Measurements from ENCODE around the gene IFNGR1.

Gene IFNGR1

GRCh38 chr6:137248702-137249101 is 29.5 kb upstream of the IFNGR1 start:
- no peak overlapping the region for H3K4me3 ChIP-seq
- TF ChIP-seq CTCF (IDR thresholded peaks at IDR 0.05) = no peak
- no peak overlapping the region for H3K27ac ChIP-seq
- DNase-seq (ENCODE audit: low spot score) = no peak

GRCh38 chr6:137247724-137248123 is 28.5 kb upstream of the IFNGR1 start:
- Histone ChIP-seq H3K4me3 (no peak overlapping the region), H3K27ac (no peak overlapping the region)
- DNase-seq (ENCODE audit: low spot score) = no peak
- TF ChIP-seq CTCF (IDR thresholded peaks at IDR 0.05) = no peak

GRCh38 chr6:137246791-137247202 is 27.6 kb upstream of the IFNGR1 start:
- Histone ChIP-seq H3K4me3 (no peak overlapping the region), H3K27ac (no peak overlapping the region)
- TF ChIP-seq CTCF (IDR thresholded peaks at IDR 0.05) = no peak
- DNase-seq (ENCODE audit: low spot score) = no peak

- Histone ChIP-seq H3K4me3 (no peak overlapping the region), H3K27ac (no peak overlapping the region)
- TF ChIP-seq CTCF (IDR thresholded peaks at IDR 0.05) = no peak
- DNase-seq (ENCODE audit: low spot score) = no peak
Measured at GRCh38 chr6:137246164-137246563, 27.0 kb upstream of the IFNGR1 start.

- DNase-seq (ENCODE audit: low spot score) = no peak
- Histone ChIP-seq H3K4me3 (no peak overlapping the region), H3K27ac (peak overlapping the region in 1 of 2 donors; percentile 10)
- TF ChIP-seq CTCF (IDR thresholded peaks at IDR 0.05) = no peak
Measured at GRCh38 chr6:137241481-137242038, 22.4 kb upstream of the IFNGR1 start.

- no peak overlapping the region for H3K27ac ChIP-seq
- H3K4me3 ChIP-seq = no peak overlapping the region
- no peak for TF ChIP-seq CTCF (IDR thresholded peaks at IDR 0.05)
- peak; percentile 82 for DNase-seq (ENCODE audit: low spot score)
Measured at GRCh38 chr6:137240168-137240567, 21.0 kb upstream of the IFNGR1 start.

- H3K4me3 ChIP-seq = no peak overlapping the region
- H3K27ac ChIP-seq = peak overlapping the region in 1 of 2 donors; percentile 15
- no peak for TF ChIP-seq CTCF (IDR thresholded peaks at IDR 0.05)
- no peak for DNase-seq (ENCODE audit: low spot score)
Measured at GRCh38 chr6:137237413-137238170, 18.4 kb upstream of the IFNGR1 start.
